ENCODE measurements around the gene BRMS1.

GRCh38 chr11:66338276-66339161 is 6.4 kb downstream of the BRMS1 start:
- TF ChIP-seq CTCF (conservative IDR thresholded peaks at IDR 0.05; ENCODE audit: low read depth, low read length) = no peak
- TF ChIP-seq EZH2 (IDR thresholded peaks at IDR 0.05; ENCODE audit: low read length, unreplicated experiment) = no peak

All from PC-3 (cell line).